ENCODE results near the gene AHDC1. TPM values are rescaled to one million over a fixed set of nuclear protein-coding genes. Genes with fewer than 3 reads are reported as not detected.
A peak's percentile ranks its signal among the peaks of the same experiment; 100 is the strongest.

The AHDC1 gene
- total RNA-seq, 4 donors from 2014 or later: 26.4 to 39.9 (median 34.6) TPM

GRCh38 chr1:27548136-27548853 lies 55.6 kb downstream of the AHDC1 start:
- 85 to 86% methylated on average over 37 to 39 of the region's 39 CpGs for WGBS, 2 donors
- peak overlapping the region in 2 of 4 donors; percentile 88 to 92 for H3K27ac ChIP-seq
- H3K4me1 ChIP-seq: peaks cover 0 to 45% (median 25%) of the 10 kb centered on the region in 4 donors
- no peaks in the 10 kb centered on the region for H3K27me3 ChIP-seq
- no peaks in the 10 kb centered on the region for H3K9me3 ChIP-seq
- no peak overlapping the region for H3K4me3 ChIP-seq
- H3K36me3 ChIP-seq: peaks cover 0 to 84% (median 10%) of the 10 kb centered on the region in 3 donors
- TF ChIP-seq CTCF (IDR thresholded peaks at IDR 0.05) (no peak), POLR2A (IDR thresholded peaks at IDR 0.05) (no peak), EP300 (IDR thresholded peaks at IDR 0.05) (no peak)
- no peak for DNase-seq (ENCODE audit: low spot score in 2 of 2)

GRCh38 chr1:27547220-27548116 lies 56.5 kb downstream of the AHDC1 start:
- Histone ChIP-seq H3K4me3 (no peak overlapping the region), H3K36me3 (peaks cover 0 to 77% (median 10%) of the 10 kb centered on the region in 3 donors), H3K9me3 (no peaks in the 10 kb centered on the region), H3K27ac (peak overlapping the region in 2 of 4 donors; percentile 88 to 92), H3K27me3 (no peaks in the 10 kb centered on the region), H3K4me1 (peaks cover 1 to 53% (median 32%) of the 10 kb centered on the region in 4 donors)
- WGBS, 2 donors: 81 to 86% methylated on average over 23 to 34 of the region's 44 CpGs
- TF ChIP-seq CTCF (IDR thresholded peaks at IDR 0.05) (no peak), POLR2A (IDR thresholded peaks at IDR 0.05) (no peak), EP300 (IDR thresholded peaks at IDR 0.05) (no peak)
- no peak for DNase-seq (ENCODE audit: low spot score in 2 of 2)

- peak overlapping the region; percentile 11 to 92 (median 72) for H3K27ac ChIP-seq
- no peaks in the 10 kb centered on the region for H3K9me3 ChIP-seq
- 58 to 63% methylated on average over 6 of the region's 6 CpGs for WGBS, 2 donors
- H3K27me3 ChIP-seq: no peaks in the 10 kb centered on the region
- H3K36me3 ChIP-seq: peaks cover 0 to 61% (median 7%) of the 10 kb centered on the region in 3 donors
- TF ChIP-seq EP300 (IDR thresholded peaks at IDR 0.05): no peak
- TF ChIP-seq POLR2A (IDR thresholded peaks at IDR 0.05): no peak
- no peak for TF ChIP-seq CTCF (IDR thresholded peaks at IDR 0.05)
- H3K4me1 ChIP-seq: peaks cover 4 to 68% (median 40%) of the 10 kb centered on the region in 4 donors
- no peak overlapping the region for H3K4me3 ChIP-seq
- no peak for DNase-seq (ENCODE audit: low spot score in 2 of 2)
Measured at GRCh38 chr1:27545876-27546275, 58.1 kb downstream of the AHDC1 start.

- WGBS, 2 donors: 30 to 43% methylated on average over 5 of the region's 5 CpGs
- no peaks in the 10 kb centered on the region for H3K9me3 ChIP-seq
- H3K27me3 ChIP-seq: no peaks in the 10 kb centered on the region
- peak in 1 of 2 donors; percentile 75 for DNase-seq (ENCODE audit: low spot score in 2 of 2)
- peak in 1 of 2 donors; percentile 34 for TF ChIP-seq EP300 (IDR thresholded peaks at IDR 0.05)
- no peak for TF ChIP-seq POLR2A (IDR thresholded peaks at IDR 0.05)
- H3K36me3 ChIP-seq: peaks cover 0 to 55% (median 5%) of the 10 kb centered on the region in 3 donors
- H3K4me1 ChIP-seq: peaks cover 4 to 74% (median 43%) of the 10 kb centered on the region in 4 donors
- H3K4me3 ChIP-seq: no peak overlapping the region
- peak overlapping the region; percentile 57 to 92 (median 74) for H3K27ac ChIP-seq
Measured at GRCh38 chr1:27545271-27545670, 58.7 kb downstream of the AHDC1 start.

GRCh38 chr1:27544834-27545233 lies 59.1 kb downstream of the AHDC1 start:
- Histone ChIP-seq H3K36me3 (peaks cover 0 to 53% (median 5%) of the 10 kb centered on the region in 3 donors), H3K4me3 (no peak overlapping the region), H3K27me3 (no peaks in the 10 kb centered on the region), H3K4me1 (peaks cover 4 to 79% (median 43%) of the 10 kb centered on the region in 4 donors), H3K9me3 (no peaks in the 10 kb centered on the region), H3K27ac (peak overlapping the region; percentile 57 to 92 (median 74))
- DNase-seq (ENCODE audit: low spot score in 2 of 2): no peak
- WGBS, 2 donors: 58 to 66% methylated on average over 7 of the region's 7 CpGs
- no peak for TF ChIP-seq POLR2A (IDR thresholded peaks at IDR 0.05)
- no peak for TF ChIP-seq CTCF (IDR thresholded peaks at IDR 0.05)
- no peak for TF ChIP-seq EP300 (IDR thresholded peaks at IDR 0.05)
